Epithelial cell of proximal tubule (primary cell): ENCODE measurements around the gene NDUFB2. TPM values are rescaled to one million over a fixed set of nuclear protein-coding genes. Genes with fewer than 3 reads are reported as not detected.
"Not testable (repeated sequence)": the region's sequence is repeated elsewhere in the genome, so short reads cannot be mapped to it uniquely, and the experiment has no call there.

Experiments used
- DNase-seq: peaks from one replicate; pipeline ENCODE4 v3.0.0-alpha.2; 2011; ENCODE audit warnings: low read depth
- H3K4me3 ChIP-seq: 2 replicates; pipeline ENCODE4 v1.5.1; 2011; ENCODE audit warnings: low read depth, mild to moderate bottlenecking, low read length
- total RNA-seq: library from RNA; depleted of rRNA; stranded (reverse); fragments of >200 nt; gene quantifications from 2 replicates; pipeline ENCODE4 v1.2.3, GENCODE V29; 2015
- TF ChIP-seq, protein P1 (sequence below): conservative IDR thresholded peaks from 2 replicates; pipeline ENCODE4 v1.5.1; 2012; ENCODE audit warnings: low read depth, mild to moderate bottlenecking, low read length

The NDUFB2 gene
- total RNA-seq, 1 donor from 2014 or later = 531 TPM

DNA sequence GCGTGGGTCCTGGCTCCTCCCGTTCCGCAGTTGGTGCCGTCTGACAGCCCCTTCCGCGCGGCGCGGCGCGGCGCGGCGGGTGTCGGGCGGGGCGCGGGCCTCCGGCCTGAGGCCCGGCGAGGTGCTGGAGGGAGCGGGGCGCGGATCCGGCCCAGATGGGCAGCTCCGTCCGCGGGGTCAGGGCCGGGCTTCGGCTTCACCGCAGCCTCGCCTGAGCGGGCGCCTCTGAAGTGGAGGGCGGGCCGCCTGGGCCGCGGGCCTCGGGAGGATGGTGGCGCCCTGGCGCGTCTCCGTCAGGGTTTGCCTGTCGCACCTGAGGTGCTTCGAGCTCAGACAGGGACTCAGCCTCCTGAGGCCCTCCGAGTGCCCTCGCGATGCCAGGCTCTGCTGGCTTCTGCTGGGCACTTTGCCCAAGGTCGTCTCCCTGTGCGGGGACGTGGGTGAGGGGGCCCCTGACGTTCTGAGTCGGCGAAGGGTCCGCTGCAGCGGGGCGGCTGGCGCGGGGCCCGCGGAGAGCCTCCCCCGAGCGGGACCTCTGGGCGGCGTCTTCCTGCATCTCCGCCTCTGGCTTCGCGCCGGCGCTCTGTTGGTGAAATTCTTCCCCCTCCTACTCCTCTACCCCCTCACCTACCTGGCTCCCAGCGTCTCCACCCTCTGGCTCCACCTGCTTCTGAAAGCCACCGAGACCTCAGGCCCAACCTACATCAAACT is 23.3 kb upstream of the NDUFB2 start:
- TF ChIP-seq, protein P1, sequence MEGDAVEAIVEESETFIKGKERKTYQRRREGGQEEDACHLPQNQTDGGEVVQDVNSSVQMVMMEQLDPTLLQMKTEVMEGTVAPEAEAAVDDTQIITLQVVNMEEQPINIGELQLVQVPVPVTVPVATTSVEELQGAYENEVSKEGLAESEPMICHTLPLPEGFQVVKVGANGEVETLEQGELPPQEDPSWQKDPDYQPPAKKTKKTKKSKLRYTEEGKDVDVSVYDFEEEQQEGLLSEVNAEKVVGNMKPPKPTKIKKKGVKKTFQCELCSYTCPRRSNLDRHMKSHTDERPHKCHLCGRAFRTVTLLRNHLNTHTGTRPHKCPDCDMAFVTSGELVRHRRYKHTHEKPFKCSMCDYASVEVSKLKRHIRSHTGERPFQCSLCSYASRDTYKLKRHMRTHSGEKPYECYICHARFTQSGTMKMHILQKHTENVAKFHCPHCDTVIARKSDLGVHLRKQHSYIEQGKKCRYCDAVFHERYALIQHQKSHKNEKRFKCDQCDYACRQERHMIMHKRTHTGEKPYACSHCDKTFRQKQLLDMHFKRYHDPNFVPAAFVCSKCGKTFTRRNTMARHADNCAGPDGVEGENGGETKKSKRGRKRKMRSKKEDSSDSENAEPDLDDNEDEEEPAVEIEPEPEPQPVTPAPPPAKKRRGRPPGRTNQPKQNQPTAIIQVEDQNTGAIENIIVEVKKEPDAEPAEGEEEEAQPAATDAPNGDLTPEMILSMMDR = no peak
- no peak for DNase-seq
- H3K4me3 ChIP-seq = peak overlapping the region; percentile 76

DNA sequence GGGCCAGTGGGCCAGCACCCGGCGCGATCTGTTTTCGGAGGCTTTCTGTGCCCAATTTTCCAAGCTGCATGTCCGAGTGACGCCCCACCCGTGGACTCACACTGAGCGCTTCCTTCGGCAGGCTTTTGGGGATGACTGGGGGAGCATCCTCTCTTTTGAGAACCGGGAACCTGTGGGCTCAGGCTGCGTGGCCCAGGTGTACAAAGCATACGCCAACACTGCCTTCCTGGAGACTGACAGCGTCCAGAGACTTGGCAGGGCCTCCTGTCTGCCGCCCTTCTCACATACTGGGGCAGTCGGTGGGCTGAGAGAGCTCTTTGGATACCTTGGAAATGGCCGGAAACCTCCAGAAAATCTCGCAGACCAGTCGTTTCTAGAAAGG is 22.7 kb upstream of the NDUFB2 start:
- TF ChIP-seq, protein P1 = no peak
- peak overlapping the region; percentile 76 for H3K4me3 ChIP-seq
- no peak for DNase-seq

DNA sequence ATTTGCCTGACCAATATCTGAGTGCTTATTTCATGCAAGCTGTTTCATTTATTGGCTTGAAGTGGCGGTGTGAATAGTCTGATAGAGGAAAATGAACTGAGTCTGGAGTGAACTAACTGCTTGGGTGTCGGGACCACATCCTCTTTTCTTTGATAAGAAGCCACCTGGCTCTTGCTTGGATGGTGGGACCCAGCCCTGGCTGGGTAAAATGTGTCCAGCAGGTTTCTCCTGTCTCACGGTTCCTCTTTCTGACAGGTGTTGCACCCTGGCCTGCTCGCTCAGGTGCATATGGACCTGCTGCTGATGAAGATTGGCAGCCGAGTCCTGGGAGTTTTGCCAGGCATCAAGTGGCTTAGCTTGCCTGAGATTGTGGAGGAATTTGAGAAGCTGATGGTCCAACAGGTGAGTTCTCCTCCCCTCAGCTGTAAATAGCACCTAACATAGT is 22.1 kb upstream of the NDUFB2 start:
- no peak overlapping the region for H3K4me3 ChIP-seq
- TF ChIP-seq, protein P1 = no peak
- no peak for DNase-seq

DNA sequence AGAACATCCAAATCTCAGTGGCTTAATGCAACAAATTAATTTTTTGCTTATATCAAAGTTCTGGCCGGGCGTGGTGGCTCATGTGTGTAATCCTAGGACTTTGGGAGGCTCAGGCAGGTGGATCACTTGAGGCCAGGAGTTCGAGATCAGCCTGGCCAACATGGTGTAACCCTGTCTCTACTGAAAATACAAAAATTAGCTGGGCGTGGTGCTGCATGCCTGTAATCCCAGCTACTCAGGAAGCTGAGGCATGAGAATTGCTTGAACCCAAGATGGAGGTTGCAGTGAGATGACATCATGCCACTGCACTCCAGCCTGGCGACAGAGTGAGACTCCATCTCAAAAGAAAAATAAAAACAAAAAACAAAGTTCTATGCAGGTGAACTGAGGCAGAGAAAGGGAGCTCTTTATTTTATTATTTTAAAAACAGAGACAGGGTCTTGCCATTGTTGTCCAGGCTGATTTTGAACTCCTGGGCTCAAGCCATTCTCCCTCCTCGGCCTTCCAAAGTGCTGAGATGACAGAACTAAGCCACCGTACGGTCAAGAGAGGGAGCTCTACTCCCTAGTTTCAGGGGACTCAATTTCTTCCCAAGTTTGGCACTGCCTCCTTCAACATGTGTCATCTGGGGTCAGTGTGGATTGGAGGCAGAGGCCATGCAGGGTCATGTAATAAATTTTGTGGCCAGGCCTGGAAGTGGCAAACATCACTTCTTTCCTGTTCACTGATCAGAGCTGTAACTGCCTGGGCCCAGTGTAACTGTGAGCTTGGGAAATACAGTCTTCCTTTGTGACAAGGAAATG is 21.4 kb upstream of the NDUFB2 start:
- DNase-seq = peak; percentile 59
- TF ChIP-seq, protein P1 = peak; percentile 74
- H3K4me3 ChIP-seq = no peak overlapping the region

DNA sequence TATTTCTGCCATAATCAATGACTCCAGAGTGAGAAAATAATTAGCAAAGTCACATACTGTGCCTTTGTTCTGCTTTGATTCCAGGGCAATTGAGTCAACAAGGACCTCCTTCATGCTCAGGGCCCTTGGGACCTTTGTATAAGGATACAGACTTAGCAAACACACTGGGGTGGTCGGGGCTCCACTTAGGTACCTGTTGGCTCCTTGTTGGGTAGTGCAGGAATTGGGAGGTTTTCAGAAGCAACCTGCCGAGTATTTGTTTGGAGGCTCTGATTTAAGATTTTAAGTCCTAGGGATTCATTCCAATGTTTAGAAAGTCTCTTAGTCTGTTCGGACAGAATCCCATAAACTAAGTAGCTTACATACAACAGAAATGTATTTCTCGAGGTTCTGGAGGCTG is 20.8 kb upstream of the NDUFB2 start:
- H3K4me3 ChIP-seq = no peak overlapping the region
- TF ChIP-seq, protein P1 = no peak
- no peak for DNase-seq

DNA sequence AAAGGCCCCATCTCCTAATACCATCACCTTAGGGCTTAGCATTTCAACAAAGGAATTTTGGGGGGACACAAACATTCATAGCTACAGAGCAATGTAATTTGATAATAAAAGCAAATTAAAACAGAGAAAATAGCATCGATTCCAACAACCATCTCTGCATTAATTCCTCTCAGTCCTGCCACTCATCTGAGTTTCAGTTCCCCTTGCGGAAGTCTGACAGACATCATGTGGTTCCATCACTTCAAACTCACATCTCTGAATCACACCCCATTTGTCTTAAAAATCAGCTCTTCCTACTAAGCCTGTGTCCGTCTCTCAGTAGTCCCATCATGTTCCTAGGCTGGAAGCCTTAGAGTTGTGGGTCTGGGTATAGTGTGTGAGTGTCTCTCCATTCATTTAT is 20.2 kb upstream of the NDUFB2 start:
- TF ChIP-seq, protein P1 = no peak
- H3K4me3 ChIP-seq = no peak overlapping the region
- DNase-seq = no peak

DNA sequence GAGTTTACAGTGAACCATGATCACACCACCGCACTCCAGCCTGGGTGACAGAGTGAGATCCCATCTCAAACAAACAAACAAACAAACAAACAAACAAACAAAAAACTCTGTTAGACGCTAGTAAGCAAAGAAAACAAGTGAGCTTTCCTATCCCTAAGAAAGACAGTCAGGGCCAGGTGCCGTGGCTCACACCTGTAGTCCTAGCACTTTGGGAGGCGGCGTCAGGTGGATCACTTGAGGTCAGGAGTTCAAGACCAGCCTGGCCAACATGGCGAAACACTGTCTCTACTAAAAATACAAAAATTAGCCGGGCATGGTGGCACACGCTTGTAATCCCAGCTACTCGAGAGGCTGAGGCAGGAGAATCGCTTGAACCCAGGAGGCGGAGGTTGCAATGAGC is 19.6 kb upstream of the NDUFB2 start:
- H3K4me3 ChIP-seq, DNase-seq: not testable (repeated sequence)
